ENCODE data around the gene SLC35F6. TPM values are rescaled to one million over a fixed set of nuclear protein-coding genes. Genes with fewer than 3 reads are reported as not detected.

Gene SLC35F6
- total RNA-seq, 3 donors from 2014 or later (not counting 1 experiment from before 2014, with no cell fraction given): 30.0 to 35.6 (median 30.4) TPM

DNA sequence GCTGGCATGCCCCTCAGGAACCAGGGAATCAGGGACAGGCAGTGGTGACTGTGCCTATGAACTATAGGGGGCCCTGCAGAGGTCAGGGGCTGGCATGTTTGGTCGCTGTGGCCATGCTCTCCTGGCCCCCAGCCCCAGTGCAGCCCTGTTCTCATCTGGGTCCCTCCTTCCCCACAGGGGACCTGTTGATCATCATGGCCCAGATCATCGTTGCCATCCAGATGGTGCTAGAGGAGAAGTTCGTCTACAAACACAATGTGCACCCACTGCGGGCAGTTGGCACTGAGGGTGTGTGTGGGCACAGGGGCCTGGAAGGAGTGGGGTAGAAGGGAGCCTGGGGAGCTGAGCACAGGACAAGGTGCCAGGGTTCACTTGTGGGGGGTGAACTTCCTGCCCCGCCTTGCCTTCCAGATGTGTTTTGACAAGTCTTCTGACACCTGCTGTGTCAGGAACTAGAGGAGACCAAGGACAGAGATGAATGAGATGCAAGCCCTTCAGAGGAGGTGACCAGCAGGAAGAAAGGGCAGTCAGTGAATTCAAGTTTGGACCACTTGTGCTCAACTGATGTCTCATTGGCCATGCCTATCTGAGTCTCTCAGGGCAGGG is 12.2 kb downstream of the SLC35F6 start:
- no peaks in the 10 kb centered on the region for H3K27me3 Mint-ChIP-seq (ENCODE audit: low read depth in 2 of 2)
- peak overlapping the region in 1 of 2 donors; percentile 40 for H3K27ac Mint-ChIP-seq
- Histone ChIP-seq H3K27ac (ENCODE audit: low read length) (no peak overlapping the region), H3K36me3 (ENCODE audit: control insufficient read depth, insufficient read depth, low read length) (peaks cover 51% of the 10 kb centered on the region), H3K9me3 (ENCODE audit: control insufficient read depth, insufficient read depth, low read length) (no peaks in the 10 kb centered on the region), H3K27me3 (ENCODE audit: control insufficient read depth, insufficient read depth, low read length) (no peaks in the 10 kb centered on the region), H3K4me3 (ENCODE audit: low read length) (no peak overlapping the region), H3K4me1 (ENCODE audit: control insufficient read depth, insufficient read depth, low read length) (peaks cover 24% of the 10 kb centered on the region)
- DNase-seq (no peak), ATAC-seq (no peak)
- peaks cover 6% of the 10 kb centered on the region for H3K36me3 Mint-ChIP-seq
- H3K9me3 Mint-ChIP-seq: no peaks in the 10 kb centered on the region
- TF ChIP-seq, protein P1, sequence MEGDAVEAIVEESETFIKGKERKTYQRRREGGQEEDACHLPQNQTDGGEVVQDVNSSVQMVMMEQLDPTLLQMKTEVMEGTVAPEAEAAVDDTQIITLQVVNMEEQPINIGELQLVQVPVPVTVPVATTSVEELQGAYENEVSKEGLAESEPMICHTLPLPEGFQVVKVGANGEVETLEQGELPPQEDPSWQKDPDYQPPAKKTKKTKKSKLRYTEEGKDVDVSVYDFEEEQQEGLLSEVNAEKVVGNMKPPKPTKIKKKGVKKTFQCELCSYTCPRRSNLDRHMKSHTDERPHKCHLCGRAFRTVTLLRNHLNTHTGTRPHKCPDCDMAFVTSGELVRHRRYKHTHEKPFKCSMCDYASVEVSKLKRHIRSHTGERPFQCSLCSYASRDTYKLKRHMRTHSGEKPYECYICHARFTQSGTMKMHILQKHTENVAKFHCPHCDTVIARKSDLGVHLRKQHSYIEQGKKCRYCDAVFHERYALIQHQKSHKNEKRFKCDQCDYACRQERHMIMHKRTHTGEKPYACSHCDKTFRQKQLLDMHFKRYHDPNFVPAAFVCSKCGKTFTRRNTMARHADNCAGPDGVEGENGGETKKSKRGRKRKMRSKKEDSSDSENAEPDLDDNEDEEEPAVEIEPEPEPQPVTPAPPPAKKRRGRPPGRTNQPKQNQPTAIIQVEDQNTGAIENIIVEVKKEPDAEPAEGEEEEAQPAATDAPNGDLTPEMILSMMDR (IDR thresholded peaks at IDR 0.05): no peak
- H3K4me3 Mint-ChIP-seq: no peak overlapping the region
- peaks cover 25 to 31% of the 10 kb centered on the region in 2 donors for H3K4me1 Mint-ChIP-seq
- intact Hi-C loops (cut with micrococcal nuclease): no loop called here
- 93% methylated on average over 5 of the region's 5 CpGs for WGBS (ENCODE audit: insufficient coverage)

DNA sequence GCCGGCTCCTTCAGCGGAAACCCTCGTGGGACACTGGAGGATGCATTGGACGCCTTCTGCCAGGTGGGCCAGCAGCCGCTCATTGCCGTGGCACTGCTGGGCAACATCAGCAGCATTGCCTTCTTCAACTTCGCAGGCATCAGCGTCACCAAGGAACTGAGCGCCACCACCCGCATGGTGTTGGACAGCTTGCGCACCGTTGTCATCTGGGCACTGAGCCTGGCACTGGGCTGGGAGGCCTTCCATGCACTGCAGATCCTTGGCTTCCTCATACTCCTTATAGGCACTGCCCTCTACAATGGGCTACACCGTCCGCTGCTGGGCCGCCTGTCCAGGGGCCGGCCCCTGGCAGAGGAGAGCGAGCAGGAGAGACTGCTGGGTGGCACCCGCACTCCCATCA is 14.0 kb downstream of the SLC35F6 start:
- peaks cover 51% of the 10 kb centered on the region for H3K36me3 ChIP-seq (ENCODE audit: control insufficient read depth, insufficient read depth, low read length)
- WGBS (ENCODE audit: insufficient coverage): 98% methylated on average over 18 of the region's 18 CpGs
- Mint-ChIP-seq H3K4me3 (no peak overlapping the region), H3K9me3 (no peaks in the 10 kb centered on the region), H3K27me3 (ENCODE audit: low read depth in 2 of 2) (no peaks in the 10 kb centered on the region), H3K36me3 (peaks cover 6% of the 10 kb centered on the region), H3K27ac (no peak overlapping the region), H3K4me1 (peaks cover 7 to 13% of the 10 kb centered on the region in 2 donors)
- TF ChIP-seq, protein P1 (IDR thresholded peaks at IDR 0.05): no peak
- DNase-seq: no peak
- no peaks in the 10 kb centered on the region for H3K9me3 ChIP-seq (ENCODE audit: control insufficient read depth, insufficient read depth, low read length)
- no peak overlapping the region for H3K27ac ChIP-seq (ENCODE audit: low read length)
- H3K4me1 ChIP-seq (ENCODE audit: control insufficient read depth, insufficient read depth, low read length): peaks cover 6% of the 10 kb centered on the region
- intact Hi-C loops (cut with micrococcal nuclease): no loop called here
- peak in 2 of 3 donors; percentile 6 to 15 for ATAC-seq
- H3K27me3 ChIP-seq (ENCODE audit: control insufficient read depth, insufficient read depth, low read length): no peaks in the 10 kb centered on the region
- H3K4me3 ChIP-seq (ENCODE audit: low read length): no peak overlapping the region

DNA sequence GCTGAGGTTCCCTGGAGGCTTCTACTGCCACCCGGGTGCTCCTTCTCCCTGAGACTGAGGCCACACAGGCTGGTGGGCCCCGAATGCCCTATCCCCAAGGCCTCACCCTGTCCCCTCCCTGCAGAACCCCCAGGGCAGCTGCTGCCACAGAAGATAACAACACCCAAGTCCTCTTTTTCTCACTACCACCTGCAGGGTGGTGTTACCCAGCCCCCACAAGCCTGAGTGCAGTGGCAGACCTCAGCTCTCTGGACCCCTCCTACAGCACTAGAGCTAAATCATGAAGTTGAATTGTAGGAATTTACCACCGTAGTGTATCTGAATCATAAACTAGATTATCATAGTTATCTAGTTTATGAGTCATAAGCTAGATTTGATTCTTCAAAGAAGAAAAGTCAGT is 14.4 kb downstream of the SLC35F6 start:
- no peaks in the 10 kb centered on the region for H3K27me3 Mint-ChIP-seq (ENCODE audit: low read depth in 2 of 2)
- 96% methylated on average over 2 of the region's 3 CpGs for WGBS (ENCODE audit: insufficient coverage)
- Histone ChIP-seq H3K36me3 (ENCODE audit: control insufficient read depth, insufficient read depth, low read length) (peaks cover 51% of the 10 kb centered on the region), H3K27ac (ENCODE audit: low read length) (no peak overlapping the region), H3K4me3 (ENCODE audit: low read length) (no peak overlapping the region), H3K9me3 (ENCODE audit: control insufficient read depth, insufficient read depth, low read length) (no peaks in the 10 kb centered on the region), H3K4me1 (ENCODE audit: control insufficient read depth, insufficient read depth, low read length) (peaks cover 2% of the 10 kb centered on the region), H3K27me3 (ENCODE audit: control insufficient read depth, insufficient read depth, low read length) (no peaks in the 10 kb centered on the region)
- no peak for DNase-seq
- no peak overlapping the region for H3K4me3 Mint-ChIP-seq
- H3K27ac Mint-ChIP-seq: no peak overlapping the region
- H3K36me3 Mint-ChIP-seq: peaks cover 6% of the 10 kb centered on the region
- TF ChIP-seq, protein P1 (IDR thresholded peaks at IDR 0.05): no peak
- H3K9me3 Mint-ChIP-seq: no peaks in the 10 kb centered on the region
- intact Hi-C loops (cut with micrococcal nuclease): no loop called here
- H3K4me1 Mint-ChIP-seq: peaks cover 7 to 12% of the 10 kb centered on the region in 2 donors
- peak in 1 of 3 donors; percentile 25 for ATAC-seq
